GM12878 (cell line): Measurements from ENCODE around the gene LUM. TPM values are rescaled to one million over a fixed set of nuclear protein-coding genes. Genes with fewer than 3 reads are reported as not detected.

ENCODE experiments used
- ATAC-seq: fragments of 200-7000 bp; cut with Tn5 transposase; 3 replicates; pipeline ENCODE4 v1.9.1; 2020; ENCODE audit warnings: mild to moderate bottlenecking, moderate library complexity
- BruUV-seq: library from RNA; stranded (reverse); fragments of 400-500 nt; replicated peaks from 2 replicates; lab custom pipeline; 2021; lab: Mats Ljungman, UMichigan
- CTCF ChIA-PET: fragments of 300-600 bp; sonication (Branson Sonifier 250); formaldehyde crosslinking; extraction: SDS; loops from one replicate; lab custom pipeline; 2021; ENCODE audit warnings: inconsistent platforms; lab: Yijun Ruan, JAX
- POLR2A ChIA-PET: fragments of 350-600 bp; formaldehyde crosslinking; extraction: SDS; loops from one replicate; lab custom pipeline; 2021; ENCODE audit warnings: inconsistent platforms; lab: Charles Lee
- RAD21 ChIA-PET: fragments of 300-600 bp; sonication (Branson Sonifier 250); formaldehyde crosslinking; loops from one replicate; lab custom pipeline; 2023; ENCODE audit warnings: antibody characterized with exemption; ENCODE audit not compliant: unreplicated experiment; lab: Charles Lee
- SMC1A ChIA-PET: fragments of 300-600 bp; sonication (Branson Sonifier 250); formaldehyde crosslinking; loops from one replicate; lab custom pipeline; 2023; ENCODE audit not compliant: unreplicated experiment, uncharacterized antibody; lab: Charles Lee
- DNase-seq: peaks from one replicate; pipeline ENCODE4 v3.0.0-alpha.2; 2011; ENCODE audit warnings: low read depth, low spot score
- FAIRE-seq: peaks from 3 replicates; lab custom pipeline; 2011; peaks lifted over from hg19 to GRCh38; lab: Jason Lieb, UNC
- H2AFZ ChIP-seq: 2 replicates; pipeline ENCODE4 v1.6.0; 2011; ENCODE audit warnings: low read depth, low read length, control low read depth; ENCODE audit not compliant: control insufficient read depth
- H3K27ac ChIP-seq: 2 replicates; pipeline ENCODE4 v1.5.1; 2011; ENCODE audit warnings: control low read depth; ENCODE audit not compliant: control insufficient read depth, insufficient read depth
- H3K27me3 ChIP-seq, 2 experiments: replicated peaks in 1 of 2; 2 replicates each; pipeline versions ENCODE4 v1.6.0 to v1.6.1; 2011; ENCODE audit warnings: low read length in 1 of 2; ENCODE audit not compliant: control insufficient read depth in 2 of 2, insufficient read depth in 2 of 2
- H3K36me3 ChIP-seq, 2 experiments: 2 replicates each; pipeline ENCODE4 v1.5.1; 2011; ENCODE audit warnings: low read length in 1 of 2; ENCODE audit not compliant: control insufficient read depth in 2 of 2, insufficient read depth in 2 of 2
- H3K4me1 ChIP-seq: 2 replicates; pipeline ENCODE4 v1.6.1; 2011; ENCODE audit warnings: mild to moderate bottlenecking, low read length, moderate library complexity, mixed read lengths; ENCODE audit not compliant: control insufficient read depth, insufficient read depth
- H3K4me2 ChIP-seq: 2 replicates; pipeline ENCODE4 v1.6.0; 2011; ENCODE audit warnings: control low read depth; ENCODE audit not compliant: control insufficient read depth, insufficient read depth
- H3K4me3 ChIP-seq: fragments of 200-600 bp; sonication (generic); 2 replicates; pipeline ENCODE4 v1.5.1; 2016
- H3K79me2 ChIP-seq: 2 replicates; pipeline ENCODE4 v1.6.0; 2011; ENCODE audit warnings: low read length; ENCODE audit not compliant: control insufficient read depth, insufficient read depth
- H3K9ac ChIP-seq: 2 replicates; pipeline ENCODE4 v1.8.0; 2011; ENCODE audit warnings: low read length, control low read depth, mixed read lengths; ENCODE audit not compliant: control insufficient read depth, insufficient read depth
- H3K9me3 ChIP-seq: replicated peaks from 3 replicates; pipeline ENCODE4 v1.5.1; 2011; ENCODE audit warnings: mild to moderate bottlenecking, low read length; ENCODE audit not compliant: control insufficient read depth, insufficient read depth
- H4K20me1 ChIP-seq: 2 replicates; pipeline ENCODE4 v1.6.0; 2011; ENCODE audit not compliant: control insufficient read depth, insufficient read depth
- ASH2L ChIP-seq: fragments of 300-600, 200-600 bp; sonication (generic); IDR thresholded peaks from 2 replicates; pipeline ENCODE4 v1.6.1; 2017; ENCODE audit warnings: low read depth, mild to moderate bottlenecking, borderline replicate concordance
- CHD2 ChIP-seq: IDR thresholded peaks from 2 replicates; pipeline ENCODE4 v1.6.1; 2011; ENCODE audit warnings: low read depth, low read length, improper control_type of control experiment, borderline replicate concordance
- EED ChIP-seq: sonication (generic); IDR thresholded peaks from 2 replicates; pipeline ENCODE4 v1.6.1; 2016; ENCODE audit warnings: antibody characterized with exemption, low read depth
- IRF4 ChIP-seq: IDR thresholded peaks from 2 replicates; pipeline ENCODE4 v1.6.1; 2011; ENCODE audit warnings: low read depth, low read length
- KLF5 ChIP-seq: fragments of 450-650 bp; IDR thresholded peaks from 2 replicates; pipeline ENCODE4 v1.6.1; 2014; ENCODE audit warnings: mild to moderate bottlenecking; ENCODE audit not compliant: partially characterized antibody
- NR2C2 ChIP-seq: IDR thresholded peaks from 2 replicates; pipeline ENCODE4 v1.6.1; 2011; ENCODE audit warnings: borderline replicate concordance, low read depth; ENCODE audit not compliant: control insufficient read depth, insufficient read length
- PAX8 ChIP-seq: fragments of 450-650 bp; IDR thresholded peaks from 2 replicates; pipeline ENCODE4 v1.6.1; 2017; ENCODE audit warnings: mild to moderate bottlenecking, moderate library complexity
- RB1 ChIP-seq: fragments of 450-650 bp; formaldehyde crosslinking; IDR thresholded peaks from 2 replicates; pipeline ENCODE4 v1.6.1; 2017; ENCODE audit warnings: mild to moderate bottlenecking, borderline replicate concordance
- RELA ChIP-seq: fragments of 450-650 bp; IDR thresholded peaks from 2 replicates; pipeline ENCODE4 v1.8.0; 2014; ENCODE audit warnings: borderline replicate concordance; ENCODE audit not compliant: partially characterized antibody
- WGBS: methylation state at CpG from one replicate; pipeline ENCODE4 v1.1.6; 2016; ENCODE audit warnings: low lambda C conversion rate; ENCODE audit not compliant: insufficient replicate concordance, insufficient coverage; ENCODE audit errors: missing lambda C conversion rate; 5-methylcytosine and 5-hydroxymethylcytosine counted together
- in situ Hi-C: fragments of 300-500 bp; cut with MboI; formaldehyde crosslinking; loops from 9 replicates; pipeline ENCODE4 v1.14.3; 2018; ENCODE audit warnings: mixed read lengths
- intact Hi-C: fragments of 100-400 bp; cut with micrococcal nuclease; formaldehyde crosslinking; loops from one replicate; pipeline ENCODE4 v1.14.2; 2022; ENCODE audit not compliant: unreplicated experiment
- polyA plus RNA-seq, 11 experiments: library from polyadenylated mRNA; depleted of rRNA in 4 of 11; unstranded in 6 of 11; stranded (reverse) in 5 of 11; fragments of >200 nt; fragmentation: Nextera tagmentation in 4 of 11; fragmentation: Illumina TruSeq in 1 of 11; extraction: Ambion mirVana in 4 of 11; extraction: Trizol in 1 of 11; gene quantifications; 1 replicate in 1 of 11; 2 replicates in 10 of 11; pipeline versions ENCODE4 v1.2.1 to v1.2.3, GENCODE V29; 2011 to 2016; ENCODE audit warnings: inconsistent platforms in 2 of 11, missing spikeins in 2 of 11, low read depth in 1 of 11
- total RNA-seq, 4 experiments: library from RNA; depleted of rRNA in 3 of 4; stranded (reverse); fragments of >200 nt in 3 of 4; fragmentation: Illumina TruSeq in 1 of 4; extraction: Trizol in 1 of 4; gene quantifications; 2 replicates each; pipeline versions ENCODE4 v1.2.1 to v1.2.3, GENCODE V29; 2013 to 2021
- TF ChIP-seq, protein P1 (sequence below): fragments of 450-650 bp; IDR thresholded peaks from 2 replicates; pipeline ENCODE4 v1.6.1; 2017; ENCODE audit warnings: borderline replicate concordance
- TF ChIP-seq, protein P2 (sequence below): IDR thresholded peaks from 2 replicates; pipeline ENCODE4 v1.6.1; 2012; ENCODE audit warnings: improper control_type of control experiment, low read depth, low read length; ENCODE audit not compliant: insufficient replicate concordance

Gene LUM
- total and polyA plus RNA-seq, 10 of the 15 experiments (the other 5 are each of a cell fraction or from before 2014, with no cell fraction given): 0.09 to 0.31 TPM; not detected in 8

DNA sequence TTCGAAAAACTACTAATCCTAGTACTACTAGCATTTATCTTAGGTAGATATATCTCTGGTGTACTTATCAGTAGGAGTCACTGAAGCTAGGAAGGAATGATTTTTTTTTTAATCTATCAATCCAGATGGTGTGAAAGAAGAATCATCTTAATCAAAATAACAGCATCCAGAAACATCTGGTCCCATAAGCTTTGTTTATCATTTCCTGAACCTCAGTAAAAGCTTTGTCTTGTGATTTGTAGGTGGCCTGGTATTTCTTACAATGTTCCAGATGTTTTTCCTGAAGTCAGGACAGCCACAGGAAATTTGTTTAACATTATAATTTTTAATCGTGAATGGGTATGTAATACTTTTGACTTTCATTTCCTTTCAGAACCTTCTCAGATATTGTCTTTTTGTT is 28.0 kb upstream of the LUM start:
- TF ChIP-seq KLF5: no peak
- TF ChIP-seq, all 136 proteins: peak for 0
- Histone ChIP-seq H3K36me3 (no peaks in the 10 kb centered on the region), H3K4me3 (no peak overlapping the region), H4K20me1 (no peaks in the 10 kb centered on the region), H3K79me2 (no peaks in the 10 kb centered on the region), H3K9ac (no peak overlapping the region), H3K27me3 (no peaks in the 10 kb centered on the region), H3K4me1 (no peaks in the 10 kb centered on the region), H2AFZ (no peak overlapping the region), H3K27ac (no peak overlapping the region), H3K9me3 (no peaks in the 10 kb centered on the region), H3K4me2 (no peak overlapping the region)
- ChIA-PET SMC1A (no interaction called here), POLR2A (no interaction called here), CTCF (no interaction called here), RAD21 (no interaction called here)
- WGBS: 25% methylated on average over 2 of the region's 2 CpGs
- intact Hi-C loops (no loop called here), in situ Hi-C loops (no loop called here)
- BruUV-seq: no TSS peak
- DNase-seq (no peak), FAIRE-seq (no peak), ATAC-seq (no peak)

- H3K36me3 ChIP-seq: no peaks in the 10 kb centered on the region
- no TSS peak for BruUV-seq
- no peaks in the 10 kb centered on the region for H3K9me3 ChIP-seq
- H3K9ac ChIP-seq: no peak overlapping the region
- SMC1A ChIA-PET: interaction anchor here (0.9 kb wide), 1 partner anchor 30 kb away, joined by 4 read pairs; no protein-coding TSS in a partner anchor
- FAIRE-seq (no peak), DNase-seq (no peak), ATAC-seq (no peak)
- 0% methylated on average over 1 of the region's 1 CpG for WGBS
- H3K4me1 ChIP-seq: no peaks in the 10 kb centered on the region
- H4K20me1 ChIP-seq: no peaks in the 10 kb centered on the region
- H3K27me3 ChIP-seq: no peaks in the 10 kb centered on the region
- RAD21 ChIA-PET: no interaction called here
- H3K27ac ChIP-seq: no peak overlapping the region
- POLR2A ChIA-PET: no interaction called here
- intact Hi-C loops (no loop called here), in situ Hi-C loops (no loop called here)
- CTCF ChIA-PET: interaction anchor here (1.5 kb wide), 1 partner anchor 188 kb away, joined by 4 read pairs; no protein-coding TSS in a partner anchor
- H3K4me2 ChIP-seq: no peak overlapping the region
- no peak overlapping the region for H3K4me3 ChIP-seq
- no peak overlapping the region for H2AFZ ChIP-seq
- no peaks in the 10 kb centered on the region for H3K79me2 ChIP-seq
- no peak for TF ChIP-seq RB1
- no peak for TF ChIP-seq PAX8
- no peak for TF ChIP-seq IRF4
- no peak for TF ChIP-seq RELA
- TF ChIP-seq, protein P1, sequence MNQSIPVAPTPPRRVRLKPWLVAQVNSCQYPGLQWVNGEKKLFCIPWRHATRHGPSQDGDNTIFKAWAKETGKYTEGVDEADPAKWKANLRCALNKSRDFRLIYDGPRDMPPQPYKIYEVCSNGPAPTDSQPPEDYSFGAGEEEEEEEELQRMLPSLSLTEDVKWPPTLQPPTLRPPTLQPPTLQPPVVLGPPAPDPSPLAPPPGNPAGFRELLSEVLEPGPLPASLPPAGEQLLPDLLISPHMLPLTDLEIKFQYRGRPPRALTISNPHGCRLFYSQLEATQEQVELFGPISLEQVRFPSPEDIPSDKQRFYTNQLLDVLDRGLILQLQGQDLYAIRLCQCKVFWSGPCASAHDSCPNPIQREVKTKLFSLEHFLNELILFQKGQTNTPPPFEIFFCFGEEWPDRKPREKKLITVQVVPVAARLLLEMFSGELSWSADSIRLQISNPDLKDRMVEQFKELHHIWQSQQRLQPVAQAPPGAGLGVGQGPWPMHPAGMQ: no peak
- no peak for TF ChIP-seq ASH2L
- no peak for TF ChIP-seq EED
- TF ChIP-seq, protein P2, sequence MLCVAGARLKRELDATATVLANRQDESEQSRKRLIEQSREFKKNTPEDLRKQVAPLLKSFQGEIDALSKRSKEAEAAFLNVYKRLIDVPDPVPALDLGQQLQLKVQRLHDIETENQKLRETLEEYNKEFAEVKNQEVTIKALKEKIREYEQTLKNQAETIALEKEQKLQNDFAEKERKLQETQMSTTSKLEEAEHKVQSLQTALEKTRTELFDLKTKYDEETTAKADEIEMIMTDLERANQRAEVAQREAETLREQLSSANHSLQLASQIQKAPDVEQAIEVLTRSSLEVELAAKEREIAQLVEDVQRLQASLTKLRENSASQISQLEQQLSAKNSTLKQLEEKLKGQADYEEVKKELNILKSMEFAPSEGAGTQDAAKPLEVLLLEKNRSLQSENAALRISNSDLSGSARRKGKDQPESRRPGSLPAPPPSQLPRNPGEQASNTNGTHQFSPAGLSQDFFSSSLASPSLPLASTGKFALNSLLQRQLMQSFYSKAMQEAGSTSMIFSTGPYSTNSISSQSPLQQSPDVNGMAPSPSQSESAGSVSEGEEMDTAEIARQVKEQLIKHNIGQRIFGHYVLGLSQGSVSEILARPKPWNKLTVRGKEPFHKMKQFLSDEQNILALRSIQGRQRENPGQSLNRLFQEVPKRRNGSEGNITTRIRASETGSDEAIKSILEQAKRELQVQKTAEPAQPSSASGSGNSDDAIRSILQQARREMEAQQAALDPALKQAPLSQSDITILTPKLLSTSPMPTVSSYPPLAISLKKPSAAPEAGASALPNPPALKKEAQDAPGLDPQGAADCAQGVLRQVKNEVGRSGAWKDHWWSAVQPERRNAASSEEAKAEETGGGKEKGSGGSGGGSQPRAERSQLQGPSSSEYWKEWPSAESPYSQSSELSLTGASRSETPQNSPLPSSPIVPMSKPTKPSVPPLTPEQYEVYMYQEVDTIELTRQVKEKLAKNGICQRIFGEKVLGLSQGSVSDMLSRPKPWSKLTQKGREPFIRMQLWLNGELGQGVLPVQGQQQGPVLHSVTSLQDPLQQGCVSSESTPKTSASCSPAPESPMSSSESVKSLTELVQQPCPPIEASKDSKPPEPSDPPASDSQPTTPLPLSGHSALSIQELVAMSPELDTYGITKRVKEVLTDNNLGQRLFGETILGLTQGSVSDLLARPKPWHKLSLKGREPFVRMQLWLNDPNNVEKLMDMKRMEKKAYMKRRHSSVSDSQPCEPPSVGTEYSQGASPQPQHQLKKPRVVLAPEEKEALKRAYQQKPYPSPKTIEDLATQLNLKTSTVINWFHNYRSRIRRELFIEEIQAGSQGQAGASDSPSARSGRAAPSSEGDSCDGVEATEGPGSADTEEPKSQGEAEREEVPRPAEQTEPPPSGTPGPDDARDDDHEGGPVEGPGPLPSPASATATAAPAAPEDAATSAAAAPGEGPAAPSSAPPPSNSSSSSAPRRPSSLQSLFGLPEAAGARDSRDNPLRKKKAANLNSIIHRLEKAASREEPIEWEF: no peak
- no peak for TF ChIP-seq NR2C2
- TF ChIP-seq CHD2: no peak
Measured at GRCh38 chr12:91138337-91138920, 27.1 kb upstream of the LUM start.
